MCF 10A (cell line): ENCODE data around the gene SCAANT1. TPM values are rescaled to one million over a fixed set of nuclear protein-coding genes. Genes with fewer than 3 reads are reported as not detected.

ENCODE experiments used
- BruUV-seq: library from RNA; stranded (reverse); fragments of 400-500 nt; replicated peaks from 2 replicates; lab custom pipeline; 2021; lab: Mats Ljungman, UMichigan
- CTCF ChIA-PET: fragments of 300-600 bp; sonication (Branson Sonifier 250); formaldehyde crosslinking; extraction: SDS; loops from one replicate; lab custom pipeline; 2021; ENCODE audit warnings: antibody characterized with exemption, inconsistent platforms; lab: Yijun Ruan, JAX
- POLR2A ChIA-PET: fragments of 300-600, 350-650 bp; sonication (Branson Sonifier 250); formaldehyde crosslinking; extraction: SDS; loops from one replicate; lab custom pipeline; 2020; ENCODE audit warnings: antibody characterized with exemption, inconsistent platforms; lab: Yijun Ruan, JAX
- DNase-seq: peaks from one replicate; pipeline ENCODE4 v3.0.0-alpha.2; 2018; ENCODE audit not compliant: unreplicated experiment
- H3K27ac Mint-ChIP-seq: one replicate; pipeline ENCODE4 v1.8.0; 2022; ENCODE audit warnings: mild to moderate bottlenecking, low read depth, mixed read lengths; ENCODE audit not compliant: unreplicated experiment
- H3K27me3 Mint-ChIP-seq: one replicate; pipeline ENCODE4 v1.8.0; 2022; ENCODE audit warnings: mixed read lengths; ENCODE audit not compliant: insufficient read depth, unreplicated experiment
- H3K36me3 Mint-ChIP-seq: one replicate; pipeline ENCODE4 v1.8.0; 2022; ENCODE audit warnings: mild to moderate bottlenecking, moderate library complexity, mixed read lengths; ENCODE audit not compliant: insufficient read depth, unreplicated experiment
- H3K4me1 Mint-ChIP-seq: one replicate; pipeline ENCODE4 v1.8.0; 2022; ENCODE audit warnings: mixed read lengths; ENCODE audit not compliant: insufficient read depth, unreplicated experiment
- H3K4me3 Mint-ChIP-seq: one replicate; pipeline ENCODE4 v1.8.0; 2022; ENCODE audit warnings: mild to moderate bottlenecking, moderate library complexity, mixed read lengths; ENCODE audit not compliant: unreplicated experiment
- H3K9me3 Mint-ChIP-seq: one replicate; pipeline ENCODE4 v1.8.0; 2022; ENCODE audit warnings: mixed read lengths; ENCODE audit not compliant: unreplicated experiment
- intact Hi-C: fragments of 100-400 bp; cut with micrococcal nuclease; formaldehyde crosslinking; loops from 2 replicates; pipeline ENCODE4 v1.14.1; 2022
- total RNA-seq: library from RNA; stranded (reverse); gene quantifications from 2 replicates; pipeline ENCODE4 v1.2.3, GENCODE V29; 2022
- TF ChIP-seq, protein P1 (sequence below): fragments of 200-600 bp; IDR thresholded peaks from one replicate; pipeline ENCODE4 v1.8.0; 2022; ENCODE audit warnings: antibody characterized with exemption, mild to moderate bottlenecking; ENCODE audit not compliant: unreplicated experiment

Gene SCAANT1
- total RNA-seq, 1 experiment from 2014 or later: not detected

- peak overlapping the region; percentile 13 for H3K27ac Mint-ChIP-seq
- no peaks in the 10 kb centered on the region for H3K27me3 Mint-ChIP-seq
- POLR2A ChIA-PET: interaction anchor here (1.0 to 1.3 kb wide), 2 partner anchors 27 to 41 kb away, joined by 3 to 4 read pairs; partner anchors contain the start of gene SCAANT1
- H3K36me3 Mint-ChIP-seq: peaks cover 11% of the 10 kb centered on the region
- CTCF ChIA-PET: interaction anchor here (1.0 to 1.6 kb wide), 2 partner anchors 8 to 614 kb away, joined by 3 to 6 read pairs; no protein-coding TSS in a partner anchor
- H3K4me3 Mint-ChIP-seq: no peak overlapping the region
- peaks cover 14% of the 10 kb centered on the region for H3K4me1 Mint-ChIP-seq
- no peaks in the 10 kb centered on the region for H3K9me3 Mint-ChIP-seq
- no peak for DNase-seq
- TF ChIP-seq, protein P1, sequence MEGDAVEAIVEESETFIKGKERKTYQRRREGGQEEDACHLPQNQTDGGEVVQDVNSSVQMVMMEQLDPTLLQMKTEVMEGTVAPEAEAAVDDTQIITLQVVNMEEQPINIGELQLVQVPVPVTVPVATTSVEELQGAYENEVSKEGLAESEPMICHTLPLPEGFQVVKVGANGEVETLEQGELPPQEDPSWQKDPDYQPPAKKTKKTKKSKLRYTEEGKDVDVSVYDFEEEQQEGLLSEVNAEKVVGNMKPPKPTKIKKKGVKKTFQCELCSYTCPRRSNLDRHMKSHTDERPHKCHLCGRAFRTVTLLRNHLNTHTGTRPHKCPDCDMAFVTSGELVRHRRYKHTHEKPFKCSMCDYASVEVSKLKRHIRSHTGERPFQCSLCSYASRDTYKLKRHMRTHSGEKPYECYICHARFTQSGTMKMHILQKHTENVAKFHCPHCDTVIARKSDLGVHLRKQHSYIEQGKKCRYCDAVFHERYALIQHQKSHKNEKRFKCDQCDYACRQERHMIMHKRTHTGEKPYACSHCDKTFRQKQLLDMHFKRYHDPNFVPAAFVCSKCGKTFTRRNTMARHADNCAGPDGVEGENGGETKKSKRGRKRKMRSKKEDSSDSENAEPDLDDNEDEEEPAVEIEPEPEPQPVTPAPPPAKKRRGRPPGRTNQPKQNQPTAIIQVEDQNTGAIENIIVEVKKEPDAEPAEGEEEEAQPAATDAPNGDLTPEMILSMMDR: no peak
- intact Hi-C loops: no loop called here
- BruUV-seq: no TSS peak
Observed at GRCh38 chr3:63870615-63871005, 41.6 kb downstream of the SCAANT1 start.

DNA sequence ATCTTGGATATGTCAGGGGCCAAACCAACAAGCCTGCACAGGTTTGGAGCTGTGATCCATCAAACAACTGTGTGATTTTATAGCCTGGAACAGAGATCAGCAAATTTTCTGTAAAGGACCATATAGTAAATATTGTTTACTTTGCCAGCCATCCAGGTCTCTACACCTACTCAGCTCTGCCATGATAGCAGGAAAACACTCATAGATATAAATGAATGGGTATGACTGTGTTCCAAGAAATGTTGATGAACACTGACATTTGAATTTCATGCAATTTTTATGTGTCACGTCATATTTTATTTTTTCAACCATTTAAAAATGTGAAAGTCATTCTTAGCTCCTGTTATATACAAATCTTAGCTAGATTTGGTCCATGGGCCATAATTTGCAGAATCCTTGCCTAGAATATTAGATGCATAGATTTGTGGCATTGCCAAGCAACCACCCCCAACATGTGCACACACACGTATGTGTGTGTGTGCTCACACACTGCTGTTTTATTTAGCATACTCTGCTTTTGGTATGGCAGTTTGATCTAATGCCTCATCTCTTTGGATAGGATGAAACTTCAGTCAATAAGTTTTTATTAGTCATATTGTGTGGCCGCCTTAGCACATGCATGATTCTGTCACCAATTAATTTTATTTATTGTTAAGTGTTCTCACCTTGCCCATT is 42.1 kb downstream of the SCAANT1 start:
- TF ChIP-seq, protein P1: no peak
- ChIA-PET CTCF (interaction anchor here (1.0 to 1.6 kb wide), 3 partner anchors 8 to 614 kb away, joined by 3 to 6 read pairs (median 3); no protein-coding TSS in a partner anchor), POLR2A (interaction anchor here (1.0 to 1.3 kb wide), 2 partner anchors 28 to 42 kb away, joined by 3 to 4 read pairs; partner anchors contain the start of gene SCAANT1)
- H3K27ac Mint-ChIP-seq: peak overlapping the region; percentile 13
- no TSS peak for BruUV-seq
- peaks cover 11% of the 10 kb centered on the region for H3K36me3 Mint-ChIP-seq
- intact Hi-C loops: no loop called here
- H3K4me1 Mint-ChIP-seq: peaks cover 17% of the 10 kb centered on the region
- no peak for DNase-seq
- no peaks in the 10 kb centered on the region for H3K9me3 Mint-ChIP-seq
- H3K27me3 Mint-ChIP-seq: no peaks in the 10 kb centered on the region
- no peak overlapping the region for H3K4me3 Mint-ChIP-seq

DNA sequence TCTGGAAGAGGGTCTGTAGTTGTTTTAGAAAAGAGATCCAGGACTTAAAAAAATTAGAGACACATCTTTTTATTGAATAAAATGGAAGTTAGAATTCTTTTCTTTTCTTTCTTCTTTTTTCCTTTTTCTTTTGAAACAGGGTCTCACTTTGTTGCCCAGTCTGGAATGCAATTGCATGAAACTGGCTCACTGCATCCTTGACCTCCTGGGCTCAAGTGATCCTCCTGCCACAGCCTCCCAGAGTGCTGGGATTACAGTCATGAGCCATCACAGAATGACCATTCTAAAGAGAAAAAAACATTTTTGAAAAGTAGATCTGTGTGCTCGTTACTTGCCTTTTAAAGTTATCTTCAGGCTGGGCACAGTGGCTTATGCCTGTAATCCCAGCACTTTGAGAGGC is 45.0 kb downstream of the SCAANT1 start:
- BruUV-seq: no TSS peak
- Mint-ChIP-seq H3K27ac (no peak overlapping the region), H3K4me3 (no peak overlapping the region), H3K9me3 (no peaks in the 10 kb centered on the region), H3K4me1 (peaks cover 20% of the 10 kb centered on the region), H3K36me3 (peaks cover 11% of the 10 kb centered on the region), H3K27me3 (no peaks in the 10 kb centered on the region)
- ChIA-PET CTCF (no interaction called here), POLR2A (interaction anchor here (1.1 kb wide), 1 partner anchor 10 kb away, joined by 3 read pairs; no protein-coding TSS in a partner anchor)
- intact Hi-C loops: no loop called here
- DNase-seq: no peak
- TF ChIP-seq, protein P1: no peak

DNA sequence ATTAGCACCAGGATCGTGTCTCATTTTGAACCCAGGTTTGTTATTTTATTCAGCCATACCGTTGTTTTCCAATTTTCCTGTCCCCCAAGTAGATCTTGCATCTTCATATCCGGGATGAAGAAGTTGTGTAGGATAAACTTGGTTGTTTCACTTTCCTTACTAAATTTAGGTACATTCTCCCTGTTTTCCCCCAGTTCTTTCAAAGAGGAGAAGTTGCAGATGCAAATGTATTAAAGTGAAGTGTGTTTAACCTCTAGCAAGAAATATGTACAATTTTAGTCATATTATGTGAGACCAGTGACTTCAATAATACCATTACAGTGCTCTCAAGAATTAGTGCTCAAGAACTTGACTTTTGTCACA is 47.2 kb downstream of the SCAANT1 start:
- Mint-ChIP-seq H3K27ac (peak overlapping the region; percentile 84), H3K36me3 (peaks cover 11% of the 10 kb centered on the region), H3K4me3 (peak overlapping the region; percentile 84), H3K4me1 (peaks cover 34% of the 10 kb centered on the region), H3K27me3 (no peaks in the 10 kb centered on the region), H3K9me3 (no peaks in the 10 kb centered on the region)
- TSS peak; percentile 53 for BruUV-seq
- POLR2A ChIA-PET: interaction anchor here (0.9 to 2.6 kb wide), 5 partner anchors 8 to 112 kb away, joined by 4 to 13 read pairs (median 7); partner anchors contain the start of gene SCAANT1
- CTCF ChIA-PET: no interaction called here
- intact Hi-C loops: loop anchor here (1.0 kb wide), 1 partner anchor 47 kb away; the partner anchor contains the start of gene SCAANT1
- TF ChIP-seq, protein P1: no peak
- DNase-seq: no peak
